DND-41 (cell line): ENCODE results near the gene RIMKLA.

Experiments used
- CTCF ChIP-seq: IDR thresholded peaks from 2 replicates; pipeline ENCODE4 v1.5.1; 2012; ENCODE audit warnings: borderline replicate concordance, low read length, moderate library complexity, mild to moderate bottlenecking; ENCODE audit not compliant: poor library complexity, severe bottlenecking; ENCODE audit errors: extremely low read depth
- EZH2 ChIP-seq: IDR thresholded peaks from 3 replicates; pipeline ENCODE4 v1.6.1; 2012; ENCODE audit warnings: borderline replicate concordance, low read depth, mild to moderate bottlenecking, moderate library complexity, low read length, inconsistent platforms; ENCODE audit not compliant: severe bottlenecking

- no peak for TF ChIP-seq CTCF
- TF ChIP-seq EZH2, result no peak
Measured at GRCh38 chr1:42450061-42450460, 69.5 kb downstream of the RIMKLA start.
